Measurements from ENCODE around the gene ATP6V1C2. TPM values are rescaled to one million over a fixed set of nuclear protein-coding genes. Genes with fewer than 3 reads are reported as not detected.
"Not testable (repeated sequence)": the region's sequence is repeated elsewhere in the genome, so short reads cannot be mapped to it uniquely, and the experiment has no call there.

Gene ATP6V1C2
- total RNA-seq, 8 experiments from 2014 or later, result 0.41 to 1.5 (median 1.0) TPM

DNA sequence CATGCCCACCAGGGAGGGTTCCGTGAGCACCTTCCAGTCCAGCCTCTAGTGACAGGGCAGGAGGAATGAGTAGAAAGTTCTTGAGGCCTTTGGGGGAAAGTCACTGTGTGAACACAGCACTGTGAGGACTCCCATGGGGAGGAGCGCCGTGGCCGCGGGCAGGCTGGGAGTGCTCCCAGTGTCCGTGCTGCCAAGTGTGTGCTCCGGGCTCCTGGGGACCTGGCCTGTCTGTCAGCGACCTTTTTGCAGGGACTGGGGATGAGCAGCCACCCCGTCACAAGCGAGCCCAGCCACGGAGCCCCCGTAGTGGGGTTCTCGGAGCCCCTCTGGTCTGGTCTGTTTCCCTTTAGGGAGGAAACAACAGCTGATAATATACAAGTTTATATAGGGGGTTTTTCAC, 54.4 kb downstream of the ATP6V1C2 start:
- in situ Hi-C loops (cut with MboI; ENCODE audit: low pct_unique_long_range_greater_than_20kb in 2 of 9, low sequenced_read_pairs in 9 of 9, unreplicated experiment in 9 of 9), result no loop called here
- no peak overlapping the region for H3K4me3 ChIP-seq
- no peak for ATAC-seq (replicated peaks in 6 of 8)
- H3K4me1 ChIP-seq (replicated peaks in 1 of 2), result peaks cover 0 to 8% of the 10 kb centered on the region in 2 donors
- no peak overlapping the region for H3K27ac ChIP-seq
- WGBS, 10 experiments, result 92 to 100% (median 98%) methylated on average over 1 to 4 of the region's 13 CpGs; no CpG with 5 or more reads in 6 of the 10 experiments

GRCh38 chr2:10776231-10776977, 55.0 kb downstream of the ATP6V1C2 start:
- Histone ChIP-seq H3K4me1 (replicated peaks in 1 of 2) (peaks cover 0 to 8% of the 10 kb centered on the region in 2 donors), H3K4me3 (no peak overlapping the region), H3K27ac (no peak overlapping the region)
- WGBS, 10 experiments, result 40 to 90% (median 74%) methylated on average over 1 to 5 of the region's 27 CpGs; no CpG with 5 or more reads in 7 of the 10 experiments
- peak in 3 of 8 experiments; percentile 5 to 8 (median 5) for ATAC-seq (replicated peaks in 6 of 8)
- in situ Hi-C loops (cut with MboI; ENCODE audit: low pct_unique_long_range_greater_than_20kb in 2 of 9, low sequenced_read_pairs in 9 of 9, unreplicated experiment in 9 of 9), result no loop called here

DNA sequence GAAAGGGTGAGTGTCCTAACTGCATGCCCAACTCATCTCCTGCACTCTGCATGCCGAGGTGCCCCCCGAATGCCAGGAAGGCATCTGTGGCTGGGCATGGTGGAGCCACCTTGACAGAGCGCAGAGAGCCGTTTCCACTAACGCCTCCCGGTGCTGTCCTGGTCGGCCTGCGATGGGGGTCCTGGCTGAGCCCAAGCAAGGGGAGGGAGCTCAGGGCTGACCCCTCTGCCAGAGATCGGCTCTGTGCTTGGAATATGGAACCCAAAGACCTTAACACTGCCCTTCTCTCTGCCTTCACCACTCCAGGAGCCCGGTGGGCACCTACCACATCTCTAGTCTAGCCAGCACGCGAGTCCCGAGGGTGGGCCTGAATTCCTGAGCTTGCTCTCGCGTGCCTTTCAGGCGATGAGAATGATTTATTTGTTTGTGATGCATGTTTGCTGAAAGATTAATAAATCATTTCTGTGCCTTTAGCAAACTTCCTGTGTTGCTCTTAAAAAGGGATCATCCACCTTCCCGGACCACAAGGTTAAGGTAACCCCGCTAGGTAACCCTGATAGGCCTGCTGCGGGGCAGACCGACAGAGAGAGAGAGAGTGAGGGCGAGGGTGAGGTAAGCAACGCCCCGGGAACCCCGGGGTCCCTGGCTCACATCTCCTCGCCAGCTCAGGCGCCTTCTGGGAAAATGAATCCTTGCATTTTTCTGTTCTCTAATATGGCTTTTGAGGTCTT, 55.8 kb downstream of the ATP6V1C2 start:
- no peak overlapping the region for H3K4me3 ChIP-seq
- 75 to 100% (median 86%) methylated on average over 1 to 7 of the region's 26 CpGs; no CpG with 5 or more reads in 4 of the 10 experiments for WGBS, 10 experiments
- ATAC-seq (replicated peaks in 6 of 8), result no peak
- in situ Hi-C loops (cut with MboI; ENCODE audit: low pct_unique_long_range_greater_than_20kb in 2 of 9, low sequenced_read_pairs in 9 of 9, unreplicated experiment in 9 of 9), result no loop called here
- no peak overlapping the region for H3K27ac ChIP-seq
- peaks cover 0 to 8% of the 10 kb centered on the region in 2 donors for H3K4me1 ChIP-seq (replicated peaks in 1 of 2)

- peak in 5 of 8 experiments; percentile 5 to 22 (median 13) for ATAC-seq (replicated peaks in 6 of 8)
- in situ Hi-C loops (cut with MboI; ENCODE audit: low pct_unique_long_range_greater_than_20kb in 2 of 9, low sequenced_read_pairs in 9 of 9, unreplicated experiment in 9 of 9), result no loop called here
- WGBS, 10 experiments, result 93 to 100% (median 100%) methylated on average over 1 to 8 of the region's 27 CpGs; no CpG with 5 or more reads in 5 of the 10 experiments
- Histone ChIP-seq H3K27ac (no peak overlapping the region), H3K4me1 (replicated peaks in 1 of 2) (peaks cover 0 to 8% of the 10 kb centered on the region in 2 donors), H3K4me3 (no peak overlapping the region)
These were observed 56.7 kb downstream of the ATP6V1C2 start for GRCh38 chr2:10777842-10778723.

DNA sequence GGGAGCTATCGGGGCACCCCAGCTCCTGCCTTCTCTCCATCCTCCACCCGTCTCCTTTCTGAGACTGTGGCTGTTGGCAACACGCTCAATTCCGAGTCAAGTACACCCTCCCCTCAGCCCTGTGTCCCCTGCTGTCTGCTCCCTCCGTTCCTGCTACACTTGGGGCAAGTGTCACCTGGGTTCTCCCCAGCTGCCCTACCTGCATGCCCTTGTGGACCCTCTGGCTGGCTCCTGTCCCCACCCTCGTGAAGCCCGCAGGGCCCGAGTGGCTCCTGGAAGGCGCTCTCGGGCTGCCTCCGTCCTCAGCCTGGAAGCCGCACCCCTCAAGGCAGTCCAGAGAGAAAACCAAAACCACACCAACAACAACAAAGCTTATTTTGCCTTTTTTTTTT, 57.3 kb downstream of the ATP6V1C2 start:
- ATAC-seq (replicated peaks in 6 of 8), result peak in 2 of 8 experiments; percentile 1 to 7
- Histone ChIP-seq H3K4me3 (no peak overlapping the region), H3K4me1 (replicated peaks in 1 of 2) (peaks cover 0 to 8% of the 10 kb centered on the region in 2 donors), H3K27ac (no peak overlapping the region)
- 40 to 93% (median 88%) methylated on average over 2 to 4 of the region's 12 CpGs; no CpG with 5 or more reads in 7 of the 10 experiments for WGBS, 10 experiments
- in situ Hi-C loops (cut with MboI; ENCODE audit: low pct_unique_long_range_greater_than_20kb in 2 of 9, low sequenced_read_pairs in 9 of 9, unreplicated experiment in 9 of 9), result no loop called here

DNA sequence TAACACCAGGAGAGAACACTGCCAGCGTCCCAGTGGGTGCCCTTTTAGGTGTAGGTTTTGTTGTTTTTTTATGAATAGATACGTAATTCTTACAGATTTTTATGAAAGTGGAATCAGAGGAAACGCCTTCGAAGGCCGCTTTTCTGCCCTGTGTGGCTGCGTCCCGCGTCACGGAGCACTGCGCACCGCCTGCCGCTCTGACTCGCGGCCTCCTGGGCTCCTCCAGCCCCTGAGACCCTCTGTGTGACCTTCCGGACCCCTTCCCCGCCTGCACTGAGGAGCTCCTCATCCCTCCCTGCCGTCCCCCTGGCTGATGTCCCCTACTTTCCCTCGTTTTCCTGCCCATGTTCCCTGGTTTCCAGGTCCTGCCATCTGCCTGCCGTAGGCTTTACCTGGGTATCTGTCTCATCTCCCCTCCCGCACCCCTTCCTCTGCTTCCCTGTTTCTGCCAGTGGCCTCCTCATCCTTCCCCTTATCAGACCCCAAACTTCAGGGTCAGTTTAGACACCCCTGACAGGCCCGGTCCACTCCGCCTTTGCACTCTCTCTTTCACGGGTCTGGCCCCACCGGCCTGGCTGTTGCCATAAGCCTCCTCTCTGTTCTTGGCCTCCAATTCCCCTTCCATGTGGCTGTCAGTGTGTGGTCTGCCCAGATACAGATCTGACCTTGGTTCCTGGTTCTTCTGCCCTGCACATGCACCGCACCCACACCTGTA, 58.5 kb downstream of the ATP6V1C2 start:
- in situ Hi-C loops (cut with MboI; ENCODE audit: low pct_unique_long_range_greater_than_20kb in 2 of 9, low sequenced_read_pairs in 9 of 9, unreplicated experiment in 9 of 9), result no loop called here
- Histone ChIP-seq H3K27ac (no peak overlapping the region), H3K4me1 (replicated peaks in 1 of 2) (peaks cover 0 to 3% of the 10 kb centered on the region in 2 donors), H3K4me3 (no peak overlapping the region)
- no peak for ATAC-seq (replicated peaks in 6 of 8)
- WGBS, 10 experiments, result 80 to 100% (median 96%) methylated on average over 2 to 19 of the region's 25 CpGs

DNA sequence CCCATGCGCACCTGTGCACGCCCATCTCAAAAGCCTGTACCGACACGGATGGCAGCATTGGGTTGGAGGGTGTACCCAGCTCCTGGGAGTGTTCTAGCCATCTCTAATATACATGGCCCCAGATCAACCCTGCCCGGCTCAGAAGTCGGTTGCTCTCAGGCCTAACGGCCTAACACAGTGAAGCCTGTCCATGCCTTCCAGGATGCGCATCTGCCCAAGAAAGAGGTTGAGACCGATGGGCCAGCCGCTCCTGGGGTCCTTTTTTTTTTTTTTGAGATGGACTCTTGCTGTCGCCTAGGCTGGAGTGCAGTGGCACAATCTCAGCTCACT, 59.0 kb downstream of the ATP6V1C2 start:
- Histone ChIP-seq H3K27ac (no peak overlapping the region), H3K4me1 (replicated peaks in 1 of 2) (no peaks in the 10 kb centered on the region)
- WGBS, 10 experiments, result 80 to 100% (median 100%) methylated on average over 1 to 5 of the region's 11 CpGs; no CpG with 5 or more reads in 5 of the 10 experiments

GRCh38 chr2:10780821-10781220, 59.4 kb downstream of the ATP6V1C2 start:
- 80 to 100% (median 97%) methylated on average over 1 to 8 of the region's 11 CpGs; no CpG with 5 or more reads in 4 of the 10 experiments for WGBS, 10 experiments
- H3K4me1 ChIP-seq (replicated peaks in 1 of 2); H3K4me3 ChIP-seq; ATAC-seq (replicated peaks in 6 of 8); H3K27ac ChIP-seq; in situ Hi-C loops (cut with MboI; ENCODE audit: low pct_unique_long_range_greater_than_20kb in 2 of 9, low sequenced_read_pairs in 9 of 9, unreplicated experiment in 9 of 9): not testable (repeated sequence)

More for the DNA sequence above, 59.0 kb downstream of the ATP6V1C2 start:
- no peak for ATAC-seq (replicated peaks in 6 of 8)
- no peak overlapping the region for H3K4me3 ChIP-seq
- in situ Hi-C loops (cut with MboI; ENCODE audit: low pct_unique_long_range_greater_than_20kb in 2 of 9, low sequenced_read_pairs in 9 of 9, unreplicated experiment in 9 of 9), result no loop called here

DNA sequence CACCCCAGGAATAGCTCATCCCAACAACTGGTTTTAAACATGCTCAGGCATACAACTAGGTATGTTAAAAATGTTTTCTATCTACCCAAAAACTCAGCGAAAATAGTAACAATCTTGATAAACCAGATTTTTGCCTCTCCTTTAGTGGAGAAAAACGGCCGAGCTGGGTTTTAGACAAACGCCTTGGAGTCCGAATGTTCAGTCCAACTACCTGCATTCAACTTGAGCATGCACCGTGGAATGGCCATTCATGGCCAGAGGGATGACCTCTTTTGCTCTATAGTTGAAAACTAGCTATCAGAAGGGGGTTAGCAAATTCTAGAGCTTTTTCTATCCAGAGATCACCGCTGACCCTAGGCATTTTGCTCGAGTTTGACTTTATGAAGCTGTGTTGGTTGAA, 60.3 kb downstream of the ATP6V1C2 start:
- H3K27ac ChIP-seq, result no peak overlapping the region
- ATAC-seq (replicated peaks in 6 of 8), result no peak
- H3K4me1 ChIP-seq (replicated peaks in 1 of 2), result no peaks in the 10 kb centered on the region
- in situ Hi-C loops (cut with MboI; ENCODE audit: low pct_unique_long_range_greater_than_20kb in 2 of 9, low sequenced_read_pairs in 9 of 9, unreplicated experiment in 9 of 9), result no loop called here
- H3K4me3 ChIP-seq, result no peak overlapping the region
- WGBS, 10 experiments, result 87 to 100% (median 97%) methylated on average over 2 to 8 of the region's 8 CpGs; no CpG with 5 or more reads in 1 of the 10 experiments

GRCh38 chr2:10783421-10783820, 62.0 kb downstream of the ATP6V1C2 start:
- in situ Hi-C loops (cut with MboI; ENCODE audit: low pct_unique_long_range_greater_than_20kb in 2 of 9, low sequenced_read_pairs in 9 of 9, unreplicated experiment in 9 of 9), result no loop called here
- ATAC-seq (replicated peaks in 6 of 8), result no peak
- Histone ChIP-seq H3K4me1 (replicated peaks in 1 of 2) (no peaks in the 10 kb centered on the region), H3K27ac (no peak overlapping the region), H3K4me3 (no peak overlapping the region)
- WGBS, 10 experiments, result 60 to 100% (median 96%) methylated on average over 1 to 4 of the region's 4 CpGs

DNA sequence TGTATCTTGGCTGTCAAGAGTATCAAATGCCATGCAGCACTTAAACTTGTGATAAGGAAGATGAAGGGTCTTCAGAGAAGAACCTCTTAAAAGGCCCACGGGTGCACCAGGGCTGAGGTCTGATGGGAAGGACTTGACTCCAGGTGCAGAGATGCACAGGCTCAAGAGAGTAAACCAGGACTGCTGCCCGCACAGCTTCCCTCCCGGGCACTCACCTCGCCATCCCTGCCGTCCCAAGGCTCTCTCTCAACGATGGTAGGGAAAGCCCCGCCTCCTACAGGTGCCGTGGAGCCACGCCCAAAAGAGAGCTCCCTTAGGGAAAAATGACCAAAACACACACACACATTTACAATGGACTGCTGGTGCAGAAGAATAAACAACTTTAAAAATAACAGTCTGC, 63.3 kb downstream of the ATP6V1C2 start:
- Histone ChIP-seq H3K4me1 (replicated peaks in 1 of 2) (no peaks in the 10 kb centered on the region), H3K4me3 (no peak overlapping the region), H3K27ac (no peak overlapping the region)
- ATAC-seq (replicated peaks in 6 of 8), result no peak
- in situ Hi-C loops (cut with MboI; ENCODE audit: low pct_unique_long_range_greater_than_20kb in 2 of 9, low sequenced_read_pairs in 9 of 9, unreplicated experiment in 9 of 9), result no loop called here
- WGBS, 10 experiments, result 79 to 100% (median 92%) methylated on average over 2 to 6 of the region's 9 CpGs; no CpG with 5 or more reads in 4 of the 10 experiments

DNA sequence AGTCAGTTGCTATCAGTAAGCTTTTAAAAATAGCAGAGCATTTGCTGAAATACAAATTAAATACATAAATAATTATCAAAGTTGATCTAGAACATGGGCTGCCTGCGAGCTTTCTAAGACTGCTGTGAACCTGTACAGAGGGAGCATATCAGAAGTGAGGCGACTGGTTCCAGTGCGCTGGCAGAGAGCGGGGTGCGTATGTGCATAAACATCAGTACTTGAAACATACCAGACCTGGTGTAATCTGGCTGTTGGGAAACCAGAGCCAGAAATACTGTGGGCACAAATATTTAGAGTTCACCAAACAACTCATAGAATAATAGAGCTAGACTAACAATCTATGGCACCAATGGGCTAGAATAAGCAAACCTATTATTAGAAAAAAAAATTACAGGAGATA, 63.8 kb downstream of the ATP6V1C2 start:
- WGBS, 10 experiments, result 86 to 100% (median 100%) methylated on average over 1 to 5 of the region's 5 CpGs; no CpG with 5 or more reads in 1 of the 10 experiments
- ATAC-seq (replicated peaks in 6 of 8), result no peak
- H3K4me1 ChIP-seq (replicated peaks in 1 of 2), result no peaks in the 10 kb centered on the region
- H3K27ac ChIP-seq, result no peak overlapping the region
- in situ Hi-C loops (cut with MboI; ENCODE audit: low pct_unique_long_range_greater_than_20kb in 2 of 9, low sequenced_read_pairs in 9 of 9, unreplicated experiment in 9 of 9), result no loop called here
- H3K4me3 ChIP-seq, result no peak overlapping the region

Data from motor neuron (in vitro differentiated cells).